Fibroblast of lung (primary cell): ENCODE measurements around the gene KHK.

ENCODE experiments used
- EZH2 ChIP-seq: IDR thresholded peaks from 2 replicates; pipeline ENCODE4 v1.5.1; 2012; ENCODE audit warnings: low read length, control low read depth, mild to moderate bottlenecking; ENCODE audit errors: missing control alignments
- TF ChIP-seq, protein P1 (sequence below), 2 donors: IDR thresholded peaks in 1 of 2; conservative IDR thresholded peaks in 1 of 2; 1 replicate in 1 of 2; 2 replicates in 1 of 2; pipeline ENCODE4 v1.5.1; 2011 to 2012; ENCODE audit warnings: low read length in 2 of 2, control low read depth in 1 of 2, inconsistent platforms in 1 of 2, low read depth in 1 of 2, mild to moderate bottlenecking in 1 of 2

DNA sequence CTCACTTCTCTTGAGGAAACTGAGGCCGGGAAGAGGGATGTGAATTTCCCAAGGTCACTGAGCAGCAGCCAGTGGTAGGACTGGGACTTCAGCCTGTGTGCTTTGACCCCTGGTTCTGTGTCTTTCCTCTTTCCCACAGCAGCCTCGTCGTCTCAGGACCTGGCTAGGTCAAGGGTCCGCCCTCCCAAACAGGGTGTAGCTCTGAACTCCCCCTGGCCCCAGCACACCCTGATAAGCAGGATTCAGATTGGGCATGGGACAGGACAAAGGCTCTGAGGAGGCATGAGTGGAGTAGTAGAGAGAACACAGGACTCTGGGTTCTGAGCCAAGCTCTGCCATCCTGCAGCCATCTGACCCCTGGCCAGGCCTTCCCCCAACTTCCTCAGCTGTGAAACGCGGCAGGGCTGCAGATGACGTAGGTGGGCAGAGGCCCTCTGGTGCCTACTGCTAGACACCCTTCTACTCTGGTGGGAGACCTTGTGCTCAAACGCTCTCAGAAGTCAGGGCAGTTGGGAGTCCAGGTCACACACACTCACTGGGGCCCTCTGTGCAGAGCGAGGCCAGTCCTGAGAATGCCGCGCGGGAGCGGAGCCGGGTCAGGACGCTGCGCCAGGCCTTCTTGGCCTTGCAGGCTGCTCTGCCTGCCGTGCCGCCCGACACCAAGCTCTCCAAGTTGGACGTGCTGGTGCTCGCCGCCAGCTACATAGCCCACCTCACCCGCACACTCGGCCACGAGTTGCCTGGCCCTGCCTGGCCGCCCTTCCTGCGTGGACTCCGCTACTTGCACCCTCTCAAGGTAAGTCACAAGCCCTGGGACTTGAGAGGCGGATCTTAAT is 63.2 kb downstream of the KHK start:
- TF ChIP-seq, protein P1, sequence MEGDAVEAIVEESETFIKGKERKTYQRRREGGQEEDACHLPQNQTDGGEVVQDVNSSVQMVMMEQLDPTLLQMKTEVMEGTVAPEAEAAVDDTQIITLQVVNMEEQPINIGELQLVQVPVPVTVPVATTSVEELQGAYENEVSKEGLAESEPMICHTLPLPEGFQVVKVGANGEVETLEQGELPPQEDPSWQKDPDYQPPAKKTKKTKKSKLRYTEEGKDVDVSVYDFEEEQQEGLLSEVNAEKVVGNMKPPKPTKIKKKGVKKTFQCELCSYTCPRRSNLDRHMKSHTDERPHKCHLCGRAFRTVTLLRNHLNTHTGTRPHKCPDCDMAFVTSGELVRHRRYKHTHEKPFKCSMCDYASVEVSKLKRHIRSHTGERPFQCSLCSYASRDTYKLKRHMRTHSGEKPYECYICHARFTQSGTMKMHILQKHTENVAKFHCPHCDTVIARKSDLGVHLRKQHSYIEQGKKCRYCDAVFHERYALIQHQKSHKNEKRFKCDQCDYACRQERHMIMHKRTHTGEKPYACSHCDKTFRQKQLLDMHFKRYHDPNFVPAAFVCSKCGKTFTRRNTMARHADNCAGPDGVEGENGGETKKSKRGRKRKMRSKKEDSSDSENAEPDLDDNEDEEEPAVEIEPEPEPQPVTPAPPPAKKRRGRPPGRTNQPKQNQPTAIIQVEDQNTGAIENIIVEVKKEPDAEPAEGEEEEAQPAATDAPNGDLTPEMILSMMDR (conservative IDR thresholded peaks at IDR 0.05 in 1 of 2, IDR thresholded peaks at IDR 0.05 in 1 of 2; ENCODE audit: low read depth in 1 of 2, low read length in 2 of 2): no peak
- TF ChIP-seq EZH2: no peak
